HAP-1 (cell line): Measurements from ENCODE around the gene GNG14.
A peak's percentile ranks its signal among the peaks of the same experiment; 100 is the strongest.

Experiments used
- DNase-seq, 2 experiments: peaks; one replicate each; pipeline ENCODE4 v3.0.0-alpha.2; 2016 to 2020; ENCODE audit warnings: low spot score in 2 of 2
- H3K27me3 ChIP-seq: fragments of 250-450 bp; sonication (Bioruptor Pico); 2 replicates; pipeline ENCODE4 v1.5.1; 2020; ENCODE audit warnings: low read depth, mild to moderate bottlenecking, moderate library complexity
- H3K36me3 ChIP-seq: fragments of 250-450 bp; sonication (Bioruptor Pico); replicated peaks from 2 replicates; pipeline ENCODE4 v1.5.1; 2020; ENCODE audit warnings: mild to moderate bottlenecking
- H3K4me1 ChIP-seq: fragments of 250-450 bp; sonication (Bioruptor Pico); 2 replicates; pipeline ENCODE4 v1.5.1; 2020; ENCODE audit warnings: mild to moderate bottlenecking
- H3K4me3 ChIP-seq: fragments of 250-450 bp; sonication (Bioruptor Pico); 2 replicates; pipeline ENCODE4 v1.5.1; 2020; ENCODE audit warnings: mild to moderate bottlenecking, moderate library complexity
- H3K9me3 ChIP-seq: fragments of 250-450 bp; sonication (Bioruptor Pico); 2 replicates; pipeline ENCODE4 v1.5.1; 2020; ENCODE audit warnings: mild to moderate bottlenecking, moderate library complexity
- in situ Hi-C: fragments of 300-500 bp; cut with MboI; formaldehyde crosslinking; loops from 3 replicates; pipeline ENCODE4 v1.14.3; 2020; ENCODE audit warnings: low sequenced_read_pairs, inconsistent platforms, mixed read lengths

Gene GNG14

DNA sequence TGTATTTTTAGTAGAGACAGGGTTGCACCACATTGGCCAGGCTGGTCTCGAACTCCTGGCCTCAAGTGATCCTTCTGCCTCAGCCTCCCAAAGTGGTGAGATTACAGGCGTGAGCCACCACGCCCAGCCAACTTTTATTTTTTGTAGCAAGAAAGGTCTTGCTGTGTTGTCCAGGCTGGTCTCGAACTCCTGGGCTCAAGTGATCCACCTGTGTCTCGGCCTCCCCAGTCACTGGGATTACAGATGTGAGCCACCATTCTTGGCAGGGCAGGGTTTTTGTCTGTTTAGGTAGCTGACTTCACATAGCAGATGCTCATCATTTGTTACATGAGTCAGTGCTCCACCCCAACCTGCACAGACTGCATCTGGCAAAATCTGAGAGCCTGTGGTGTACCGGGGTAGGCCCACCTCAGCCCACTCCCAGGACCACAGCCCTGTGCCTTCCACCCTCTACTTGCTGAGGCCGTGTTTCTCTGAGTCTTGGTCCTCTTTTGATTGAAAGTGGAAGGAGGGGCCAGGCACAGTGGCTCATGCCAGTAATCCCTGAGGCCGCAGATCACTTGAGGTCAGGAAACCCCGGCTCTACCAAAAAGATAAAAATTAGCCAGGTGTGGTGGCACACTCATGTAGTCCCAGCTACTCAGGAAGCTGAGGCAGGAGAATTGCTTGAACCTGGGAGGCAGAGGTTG, 40.1 kb downstream of the GNG14 start:
- no peaks in the 10 kb centered on the region for H3K27me3 ChIP-seq
- H3K36me3 ChIP-seq, result peaks cover 31% of the 10 kb centered on the region
- peaks cover 3% of the 10 kb centered on the region; the same call in 1 of the 2 replicates for H3K4me1 ChIP-seq
- in situ Hi-C loops, result no loop called here
- DNase-seq, result no peak
- H3K9me3 ChIP-seq, result no peaks in the 10 kb centered on the region
- no peak overlapping the region for H3K4me3 ChIP-seq

DNA sequence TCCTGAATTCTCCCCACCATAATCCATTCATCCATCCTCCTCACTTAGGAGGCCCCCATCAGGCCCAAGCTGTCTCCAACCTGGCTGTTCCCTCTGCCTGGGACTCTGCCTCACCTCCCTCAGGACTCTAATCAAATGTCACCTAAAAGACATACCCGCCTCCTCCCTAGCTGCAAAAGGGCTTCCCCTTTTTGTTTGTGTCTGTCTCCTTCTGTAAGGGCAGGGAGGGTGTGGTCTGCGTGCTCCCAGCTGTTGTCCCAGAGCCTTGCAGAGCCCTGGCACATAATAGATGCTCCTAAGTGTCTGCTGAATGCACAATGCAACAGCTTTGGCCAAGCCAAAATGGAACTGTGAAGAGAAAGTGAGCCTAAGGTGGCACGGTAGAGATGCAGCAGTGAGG, 42.3 kb downstream of the GNG14 start:
- peaks cover 5% of the 10 kb centered on the region for H3K4me1 ChIP-seq
- in situ Hi-C loops, result no loop called here
- no peak overlapping the region for H3K4me3 ChIP-seq
- DNase-seq, result no peak
- H3K36me3 ChIP-seq, result peaks cover 37% of the 10 kb centered on the region
- no peaks in the 10 kb centered on the region for H3K27me3 ChIP-seq
- H3K9me3 ChIP-seq, result no peaks in the 10 kb centered on the region

DNA sequence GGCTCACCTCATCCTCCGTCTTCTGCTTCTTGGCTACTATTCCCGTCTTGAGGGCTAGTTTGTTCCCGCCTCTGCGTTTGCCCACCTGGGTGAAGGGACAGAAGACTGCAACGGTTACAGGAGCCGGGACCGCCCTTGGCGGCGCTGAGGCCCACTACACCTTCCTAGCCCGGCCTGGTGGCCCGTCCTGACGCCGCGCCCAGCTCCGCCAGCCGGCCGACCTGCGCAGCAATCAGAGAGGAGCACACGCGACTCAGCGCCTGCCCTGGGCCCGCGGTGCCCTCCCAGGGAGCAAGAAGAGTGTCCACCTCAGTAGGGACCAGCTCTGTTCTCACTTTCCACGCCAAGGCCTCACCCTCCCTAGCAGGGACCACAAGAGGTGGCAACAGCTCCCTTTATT, 43.5 kb downstream of the GNG14 start:
- Histone ChIP-seq H3K27me3 (no peaks in the 10 kb centered on the region), H3K4me3 (no peak overlapping the region), H3K36me3 (peaks cover 37% of the 10 kb centered on the region), H3K4me1 (peaks cover 7% of the 10 kb centered on the region), H3K9me3 (no peaks in the 10 kb centered on the region; the same call in 1 of the 2 replicates)
- in situ Hi-C loops, result no loop called here
- no peak for DNase-seq

DNA sequence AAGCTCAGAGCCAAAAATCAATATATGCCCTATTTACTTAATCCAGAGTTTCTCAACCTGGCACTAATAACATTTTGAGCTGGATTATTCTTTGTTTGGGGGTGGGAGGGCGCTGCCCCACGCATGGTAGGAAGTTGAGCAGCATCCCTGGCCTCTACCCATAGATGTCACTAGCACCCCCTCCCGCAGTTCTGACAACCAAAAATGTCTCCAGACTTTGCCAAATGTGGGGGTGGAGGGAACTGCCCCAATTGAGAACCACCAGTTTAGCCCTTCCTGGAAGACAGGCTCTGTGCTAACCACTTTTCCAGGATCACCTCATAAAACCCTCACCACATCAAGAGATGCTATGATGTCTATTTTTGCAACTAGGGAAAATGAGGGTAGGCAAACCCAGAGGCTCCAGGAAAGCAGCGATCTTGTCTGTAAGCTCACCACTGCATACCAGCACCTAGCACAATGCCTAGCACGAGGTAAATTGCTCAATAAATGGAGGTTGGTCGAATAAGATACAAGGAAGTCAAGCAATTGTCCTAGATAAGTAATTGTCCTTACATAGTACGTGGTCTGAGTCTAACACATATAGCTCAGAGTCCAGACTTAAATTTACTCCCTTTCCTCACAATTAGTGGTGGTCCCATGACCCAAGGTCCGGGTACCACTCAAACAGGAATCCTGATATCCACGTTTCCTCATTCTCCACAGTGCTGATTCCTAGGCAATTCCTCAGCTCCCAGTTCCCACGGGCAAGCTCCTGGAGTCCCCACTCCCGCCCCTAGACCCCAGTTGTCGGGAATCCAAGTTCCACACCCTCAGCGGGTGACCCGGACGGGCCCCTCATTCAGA, 45.8 kb downstream of the GNG14 start:
- Histone ChIP-seq H3K9me3 (no peaks in the 10 kb centered on the region; the same call in none of the 2 replicates), H3K4me3 (peak overlapping the region; percentile 97), H3K27me3 (no peaks in the 10 kb centered on the region), H3K36me3 (peaks cover 38% of the 10 kb centered on the region), H3K4me1 (peaks cover 12% of the 10 kb centered on the region)
- peak; percentile 38 to 62 for DNase-seq
- in situ Hi-C loops, result no loop called here

DNA sequence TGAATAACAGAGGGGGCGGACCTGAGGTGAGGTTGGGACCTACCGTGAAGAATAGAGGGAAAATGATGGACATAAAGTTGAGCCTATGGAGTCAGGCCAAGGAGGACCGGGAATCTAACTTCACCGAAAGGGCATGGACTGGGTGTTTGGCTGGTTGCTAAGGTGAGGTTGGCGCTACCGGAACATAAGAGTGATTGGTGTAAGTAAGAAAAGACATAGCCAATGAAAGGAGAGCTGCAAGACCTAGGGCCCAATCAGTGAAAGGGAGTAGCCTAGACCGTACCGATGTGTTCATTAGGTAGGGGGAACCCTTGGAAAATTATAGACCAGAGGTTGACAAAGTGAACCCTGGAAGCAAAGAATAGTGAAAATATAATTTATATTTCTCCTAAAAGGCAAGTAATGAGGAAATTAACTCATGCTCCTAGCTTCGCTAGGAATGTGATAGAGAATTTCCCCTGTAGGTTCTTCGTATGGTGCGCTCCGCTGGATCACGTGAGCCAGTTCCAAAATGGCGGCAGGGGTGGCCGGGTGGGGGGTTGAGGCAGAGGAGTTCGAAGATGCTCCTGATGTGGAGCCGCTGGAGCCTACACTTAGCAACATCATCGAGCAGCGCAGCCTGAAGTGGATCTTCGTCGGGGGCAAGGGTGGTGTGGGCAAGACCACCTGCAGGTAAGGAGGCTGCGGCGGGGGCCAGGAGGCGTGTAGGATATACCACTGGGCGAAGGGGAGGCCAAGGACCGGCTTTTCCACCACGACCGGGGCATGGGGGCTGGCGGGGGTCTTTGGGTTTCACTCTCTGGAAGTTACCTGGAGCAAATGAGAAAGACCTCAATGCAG, 49.4 kb downstream of the GNG14 start, which contains the start of gene GET3:
Gene GET3, plus strand, starts transcription at position 503 of the 840 bp plus-strand sequence. Its CDS starts 9 bp downstream, at position 512.
- H3K4me3 ChIP-seq, result peak within 1 kb of the TSS; percentile 64
- in situ Hi-C loops, result no loop called here
- H3K4me1 ChIP-seq, result peaks cover 11% of the 10 kb centered on the region
- H3K9me3 ChIP-seq, result no peaks in the 10 kb centered on the region; the same call in none of the 2 replicates
- DNase-seq, result peak; percentile 96 to 100
- peaks cover 22% of the 10 kb centered on the region for H3K36me3 ChIP-seq
- H3K27me3 ChIP-seq, result no peaks in the 10 kb centered on the region

DNA sequence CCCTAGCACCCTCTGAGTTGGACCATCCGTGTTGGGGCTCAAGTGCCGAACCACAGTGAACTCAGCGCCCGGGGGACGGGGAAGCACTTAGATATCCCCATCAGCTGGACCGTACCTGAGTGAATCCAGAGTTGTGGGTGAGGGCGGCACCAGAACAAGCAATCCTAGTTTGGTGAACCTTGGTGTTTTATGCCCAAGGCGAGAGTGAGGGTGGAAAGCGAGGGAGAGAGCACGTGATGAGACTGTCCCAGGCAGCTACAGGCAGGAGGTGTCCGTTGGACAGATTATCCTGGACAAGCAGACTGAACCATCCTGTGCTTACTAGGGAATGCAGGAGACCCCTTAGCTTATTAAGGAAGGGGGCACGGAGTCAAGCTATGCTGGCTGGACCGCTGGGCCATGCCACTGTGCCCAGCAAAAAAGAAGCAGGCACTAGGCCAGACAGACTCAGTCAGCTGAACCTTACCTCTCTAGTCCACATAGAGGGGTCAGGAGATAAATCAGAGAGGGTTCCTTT, 50.1 kb downstream of the GNG14 start:
- Histone ChIP-seq H3K27me3 (no peaks in the 10 kb centered on the region), H3K4me3 (peak overlapping the region; percentile 64), H3K36me3 (peaks cover 19% of the 10 kb centered on the region), H3K4me1 (peaks cover 9% of the 10 kb centered on the region), H3K9me3 (no peaks in the 10 kb centered on the region; the same call in none of the 2 replicates)
- DNase-seq, result no peak
- in situ Hi-C loops, result no loop called here
